SHP77 treated with DMSO at 0.1 percent for 48 hours (cell line): ENCODE data around the gene STARD13.

Experiments used
- DNase-seq: peaks from one replicate; lab custom pipeline; 2025; lab: John Stamatoyannopoulos, UW

STARD13 gene, protein sequence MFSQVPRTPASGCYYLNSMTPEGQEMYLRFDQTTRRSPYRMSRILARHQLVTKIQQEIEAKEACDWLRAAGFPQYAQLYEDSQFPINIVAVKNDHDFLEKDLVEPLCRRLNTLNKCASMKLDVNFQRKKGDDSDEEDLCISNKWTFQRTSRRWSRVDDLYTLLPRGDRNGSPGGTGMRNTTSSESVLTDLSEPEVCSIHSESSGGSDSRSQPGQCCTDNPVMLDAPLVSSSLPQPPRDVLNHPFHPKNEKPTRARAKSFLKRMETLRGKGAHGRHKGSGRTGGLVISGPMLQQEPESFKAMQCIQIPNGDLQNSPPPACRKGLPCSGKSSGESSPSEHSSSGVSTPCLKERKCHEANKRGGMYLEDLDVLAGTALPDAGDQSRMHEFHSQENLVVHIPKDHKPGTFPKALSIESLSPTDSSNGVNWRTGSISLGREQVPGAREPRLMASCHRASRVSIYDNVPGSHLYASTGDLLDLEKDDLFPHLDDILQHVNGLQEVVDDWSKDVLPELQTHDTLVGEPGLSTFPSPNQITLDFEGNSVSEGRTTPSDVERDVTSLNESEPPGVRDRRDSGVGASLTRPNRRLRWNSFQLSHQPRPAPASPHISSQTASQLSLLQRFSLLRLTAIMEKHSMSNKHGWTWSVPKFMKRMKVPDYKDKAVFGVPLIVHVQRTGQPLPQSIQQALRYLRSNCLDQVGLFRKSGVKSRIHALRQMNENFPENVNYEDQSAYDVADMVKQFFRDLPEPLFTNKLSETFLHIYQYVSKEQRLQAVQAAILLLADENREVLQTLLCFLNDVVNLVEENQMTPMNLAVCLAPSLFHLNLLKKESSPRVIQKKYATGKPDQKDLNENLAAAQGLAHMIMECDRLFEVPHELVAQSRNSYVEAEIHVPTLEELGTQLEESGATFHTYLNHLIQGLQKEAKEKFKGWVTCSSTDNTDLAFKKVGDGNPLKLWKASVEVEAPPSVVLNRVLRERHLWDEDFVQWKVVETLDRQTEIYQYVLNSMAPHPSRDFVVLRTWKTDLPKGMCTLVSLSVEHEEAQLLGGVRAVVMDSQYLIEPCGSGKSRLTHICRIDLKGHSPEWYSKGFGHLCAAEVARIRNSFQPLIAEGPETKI

DNA sequence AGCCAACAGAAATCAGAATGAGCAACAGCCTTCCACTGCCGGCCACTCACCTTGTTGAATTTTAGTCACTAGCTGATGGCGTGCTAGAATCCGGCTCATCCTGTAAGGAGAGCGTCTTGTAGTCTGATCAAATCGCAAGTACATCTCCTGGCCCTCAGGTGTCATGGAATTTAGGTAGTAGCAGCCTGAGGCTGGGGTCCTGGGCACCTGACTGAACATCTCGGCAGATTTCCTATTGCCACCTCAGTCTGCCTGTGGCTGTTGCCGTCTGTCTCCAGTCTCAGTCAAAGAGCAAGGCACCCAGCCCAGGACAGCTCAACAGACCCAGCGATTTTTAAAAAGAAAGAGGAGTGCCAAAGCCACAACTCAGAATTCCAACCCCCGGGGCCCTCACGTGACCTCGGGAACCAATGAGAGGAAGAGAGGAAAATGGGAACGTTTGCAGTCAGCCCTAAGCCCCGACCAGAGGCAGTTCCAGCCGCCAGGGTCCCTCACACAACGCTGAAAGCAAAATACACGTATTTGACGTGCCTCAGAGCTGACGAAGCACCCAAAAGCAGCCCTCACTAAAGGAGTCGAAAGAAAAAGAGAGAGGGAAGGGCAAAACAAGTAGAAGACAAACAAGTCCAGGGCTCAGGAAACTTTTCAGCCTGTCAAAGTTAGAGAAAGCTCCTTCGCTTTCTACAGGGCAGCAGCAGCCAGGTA lies at the start of gene STARD13:
STARD13 (minus strand) TSS at position 336 of the 705 bp plus-strand sequence; CDS start at position 219, 117 bp downstream.
- DNase-seq, result peak; percentile 45

GRCh38 chr13:33334831-33335230 lies 49.3 kb upstream of the STARD13 start:
- DNase-seq, result no peak

DNA sequence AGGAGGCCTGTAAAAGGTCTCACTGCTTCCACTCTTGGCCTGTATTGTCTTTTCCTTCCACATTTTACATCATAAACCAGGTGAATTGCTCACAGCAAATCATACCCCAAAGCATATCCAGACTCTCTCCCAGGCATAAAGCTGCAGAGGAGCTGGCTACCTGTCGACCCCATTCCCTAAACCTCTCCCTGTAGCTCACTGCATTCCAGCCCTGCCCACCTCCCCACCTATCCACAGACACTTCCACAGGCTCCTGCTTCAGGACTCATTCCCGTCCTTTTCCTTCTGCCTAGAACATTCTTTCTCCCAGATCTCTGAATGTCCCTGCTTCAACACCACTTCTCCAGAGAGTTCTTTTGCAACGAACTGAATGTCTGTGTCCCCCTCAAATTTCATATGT lies 46.4 kb upstream of the STARD13 start:
- no peak for DNase-seq

- no peak for DNase-seq
Measured at GRCh38 chr13:33330483-33330882, 44.9 kb upstream of the STARD13 start.

- no peak for DNase-seq
Measured at GRCh38 chr13:33328701-33329100, 43.1 kb upstream of the STARD13 start.

DNA sequence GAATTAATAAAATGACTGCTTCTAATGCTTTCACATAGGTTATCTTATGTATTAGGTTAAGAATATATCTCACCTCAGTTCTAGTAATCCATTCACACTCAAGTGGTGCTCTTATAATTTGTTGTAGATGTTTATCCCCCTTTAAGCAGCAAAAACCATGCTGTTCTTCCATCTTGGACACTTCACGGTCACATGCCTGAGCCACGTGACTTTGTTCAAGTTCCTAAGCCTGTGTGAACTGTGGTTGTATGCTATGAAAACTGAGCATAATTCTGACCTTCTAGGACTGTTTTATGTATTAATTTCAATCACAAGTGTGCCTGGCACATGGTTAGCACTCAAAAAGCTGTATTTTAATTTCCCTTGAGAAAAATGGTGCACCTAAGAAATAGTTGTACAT lies 41.2 kb upstream of the STARD13 start:
- DNase-seq, result no peak

DNA sequence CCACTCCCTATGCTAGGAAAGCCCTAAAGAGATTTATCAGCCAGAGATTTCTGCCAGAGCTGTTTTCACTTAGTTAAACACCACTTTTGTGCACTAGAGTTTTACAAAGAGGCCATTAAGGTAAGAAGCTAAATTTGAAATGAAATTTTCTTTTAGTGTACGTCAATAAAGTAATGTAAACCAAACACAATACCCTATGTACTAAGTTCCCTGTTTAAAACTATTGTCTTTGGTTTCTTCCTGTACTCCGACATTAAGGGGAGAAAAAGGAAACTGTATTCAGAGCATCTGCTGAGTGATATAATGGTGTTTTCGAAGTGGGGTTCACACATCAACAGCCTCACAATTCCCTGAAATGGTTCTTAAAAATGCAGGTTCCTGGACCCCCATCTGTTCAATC lies 40.7 kb upstream of the STARD13 start:
- DNase-seq, result no peak

GRCh38 chr13:33323801-33324510 lies 38.4 kb upstream of the STARD13 start:
- no peak for DNase-seq

- no peak for DNase-seq
Measured at GRCh38 chr13:33322965-33323668, 37.6 kb upstream of the STARD13 start.

- DNase-seq, result no peak
Measured at GRCh38 chr13:33322543-33322809, 36.9 kb upstream of the STARD13 start.

- DNase-seq, result no peak
Measured at GRCh38 chr13:33321686-33322542, 36.4 kb upstream of the STARD13 start.

DNA sequence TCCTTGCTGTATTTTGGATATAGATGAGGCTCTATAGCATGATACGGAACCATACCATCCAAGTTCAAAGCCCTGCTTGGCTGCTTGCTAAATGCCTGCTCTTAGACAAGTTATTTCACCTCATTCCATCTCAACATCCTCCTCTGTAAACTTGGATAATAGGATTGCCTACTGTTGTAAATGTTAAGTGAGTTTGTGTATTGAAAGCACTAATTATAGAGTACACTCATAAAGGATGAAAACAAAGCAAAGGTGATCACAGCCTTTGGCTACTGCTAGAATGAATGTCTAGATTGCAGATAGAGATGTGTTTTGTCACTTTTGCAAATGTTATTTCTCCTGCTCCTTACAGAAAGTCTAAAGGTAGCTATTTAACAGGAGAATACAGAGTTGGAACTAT lies 34.3 kb upstream of the STARD13 start:
- DNase-seq, result no peak

DNA sequence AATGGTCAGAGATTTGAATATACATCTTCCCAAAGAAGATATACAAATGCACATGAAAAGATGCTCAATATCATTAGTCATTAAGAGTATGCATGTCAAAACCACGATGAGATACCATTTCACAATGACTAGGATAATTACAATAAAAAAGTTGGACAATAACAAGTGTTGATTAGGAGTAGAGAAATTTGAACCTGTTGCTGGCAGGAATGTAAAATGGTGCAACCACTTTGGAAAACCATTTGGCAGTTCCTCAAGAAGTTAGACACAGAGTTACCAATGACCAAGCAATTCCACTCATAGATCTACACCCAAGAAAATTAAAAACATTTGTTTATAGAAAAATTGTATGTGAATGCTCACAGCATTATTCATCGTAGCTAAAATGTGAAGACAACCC lies 33.2 kb upstream of the STARD13 start:
- DNase-seq, result no peak

- no peak for DNase-seq
Measured at GRCh38 chr13:33318037-33318436, 32.5 kb upstream of the STARD13 start.

DNA sequence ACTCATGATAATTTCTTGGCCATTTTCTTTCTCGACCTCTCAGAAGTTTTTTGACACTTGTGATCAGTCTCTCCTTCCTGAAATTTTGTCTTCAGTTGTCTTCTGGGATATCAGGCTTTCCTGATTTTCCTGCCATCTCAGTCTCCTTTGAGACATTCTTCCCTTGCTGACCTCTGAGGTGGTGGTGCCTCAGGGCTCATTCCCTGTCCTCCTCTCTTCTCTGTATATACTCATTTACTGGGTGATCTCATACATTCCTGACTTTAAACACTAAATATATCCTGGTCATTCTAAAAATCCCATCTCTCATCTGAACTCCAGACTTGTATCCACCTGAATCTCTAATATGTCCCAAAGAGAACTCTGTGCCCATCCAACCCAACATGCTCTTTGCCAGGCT lies 31.3 kb upstream of the STARD13 start:
- DNase-seq, result no peak

- DNase-seq, result no peak
Measured at GRCh38 chr13:33313504-33313903, 27.9 kb upstream of the STARD13 start.

DNA sequence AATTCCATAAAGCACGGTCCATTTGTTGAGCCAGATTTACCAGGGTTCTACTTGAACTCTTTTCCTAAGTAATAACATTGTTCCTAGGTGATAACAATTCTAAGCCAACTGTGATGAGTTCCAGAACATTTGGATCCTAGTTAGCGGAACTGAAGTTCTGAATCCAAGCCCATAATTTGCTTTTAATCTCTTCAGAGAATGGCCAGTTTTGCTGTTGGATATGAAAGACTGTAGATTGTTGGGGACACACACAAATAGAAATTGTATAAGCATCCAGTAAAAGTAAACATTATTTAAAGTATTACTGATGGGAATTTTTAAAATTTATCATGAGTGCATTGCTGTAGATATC lies 27.3 kb upstream of the STARD13 start:
- no peak for DNase-seq

- no peak for DNase-seq
Measured at GRCh38 chr13:33312150-33312860, 26.8 kb upstream of the STARD13 start.

GRCh38 chr13:33311040-33311439 lies 25.5 kb upstream of the STARD13 start:
- DNase-seq, result no peak
